H1 (cell line): ENCODE measurements around the gene TCERG1L. TPM values are rescaled to one million over a fixed set of nuclear protein-coding genes. Genes with fewer than 3 reads are reported as not detected.
A peak's percentile ranks its signal among the peaks of the same experiment; 100 is the strongest.

Experiments
- CTCF ChIA-PET: fragments of 300-600 bp; sonication (Branson Sonifier 250); formaldehyde crosslinking; loops from one replicate; lab custom pipeline; 2021; ENCODE audit not compliant: partially characterized antibody; lab: Charles Lee
- POLR2A ChIA-PET: fragments of 300-600 bp; sonication (Branson Sonifier 250); formaldehyde crosslinking; loops from one replicate; lab custom pipeline; 2021; ENCODE audit warnings: inconsistent platforms; ENCODE audit not compliant: partially characterized antibody; lab: Charles Lee
- DNase-seq, 2 experiments: peaks; one replicate each; pipeline versions ENCODE4 v3.0.0 to v3.0.0-alpha.2; 2010 to 2022; ENCODE audit warnings: low spot score in 2 of 2, low read depth in 1 of 2, mixed read lengths in 1 of 2
- FAIRE-seq: peaks from 2 replicates; lab custom pipeline; 2011; peaks lifted over from hg19 to GRCh38; lab: Jason Lieb, UNC
- H2AFZ ChIP-seq: 2 replicates; pipeline ENCODE4 v1.8.1; 2012; ENCODE audit warnings: low read length, inconsistent platforms
- H2AK5ac ChIP-seq: 2 replicates; pipeline ENCODE4 v1.6.1; 2013; ENCODE audit warnings: low read depth, low read length
- H2BK120ac ChIP-seq: replicated peaks from 2 replicates; pipeline ENCODE3; 2013; ENCODE audit warnings: low read depth, low read length, inconsistent platforms
- H2BK12ac ChIP-seq: 2 replicates; pipeline ENCODE4 v1.6.1; 2013; ENCODE audit warnings: low read depth, low read length
- H2BK15ac ChIP-seq: 2 replicates; pipeline ENCODE4 v1.6.1; 2013; ENCODE audit warnings: low read length
- H2BK20ac ChIP-seq: 2 replicates; pipeline ENCODE4 v1.6.1; 2013; ENCODE audit warnings: low read length
- H2BK5ac ChIP-seq: 2 replicates; pipeline ENCODE4 v1.6.1; 2013; ENCODE audit warnings: low read depth, low read length
- H3K14ac ChIP-seq: 2 replicates; pipeline ENCODE4 v1.6.1; 2013; ENCODE audit warnings: inconsistent platforms; ENCODE audit not compliant: insufficient read length
- H3K18ac ChIP-seq: 2 replicates; pipeline ENCODE4 v1.6.1; 2013; ENCODE audit warnings: low read length; ENCODE audit errors: extremely low read depth
- H3K23ac ChIP-seq: 2 replicates; pipeline ENCODE4 v1.6.1; 2013; ENCODE audit warnings: inconsistent platforms; ENCODE audit not compliant: insufficient read length
- H3K23me2 ChIP-seq: 2 replicates; pipeline ENCODE4 v1.6.1; 2013; ENCODE audit warnings: low read depth, low read length
- H3K27ac ChIP-seq: 2 replicates; pipeline ENCODE4 v1.6.1; 2011; ENCODE audit warnings: low read depth, low read length, inconsistent platforms
- H3K27me3 ChIP-seq, 4 experiments: replicated peaks in 1 of 4; 1 replicate in 1 of 4; 2 replicates in 3 of 4; pipeline versions ENCODE4 v1.6.1 to v1.8.1; 2011 to 2013; ENCODE audit warnings: low read length in 3 of 4, mild to moderate bottlenecking in 3 of 4, inconsistent platforms in 2 of 4, mixed read lengths in 2 of 4, moderate library complexity in 1 of 4; ENCODE audit not compliant: control insufficient read depth in 3 of 4, insufficient read depth in 3 of 4; ENCODE audit errors: extremely low read depth in 1 of 4
- H3K36me3 ChIP-seq, 4 experiments: 2 replicates each; pipeline versions ENCODE4 v1.6.1 to v1.8.1; 2011 to 2013; ENCODE audit warnings: mild to moderate bottlenecking in 4 of 4, low read length in 3 of 4, moderate library complexity in 2 of 4, control low read depth in 1 of 4, inconsistent platforms in 1 of 4; ENCODE audit not compliant: insufficient read depth in 4 of 4, control insufficient read depth in 2 of 4
- H3K4ac ChIP-seq: replicated peaks from 2 replicates; pipeline ENCODE3; 2013; ENCODE audit warnings: low read length, low read depth, mixed read lengths, inconsistent platforms; ENCODE audit not compliant: insufficient read length
- H3K4me1 ChIP-seq, 4 experiments: replicated peaks in 1 of 4; 1 replicate in 1 of 4; 2 replicates in 3 of 4; pipeline versions ENCODE4 v1.6.1 to v1.8.1; 2011 to 2013; ENCODE audit warnings: low read length in 3 of 4, inconsistent platforms in 2 of 4, mixed read lengths in 1 of 4; ENCODE audit not compliant: insufficient read depth in 4 of 4, control insufficient read depth in 3 of 4
- H3K4me2 ChIP-seq, 2 experiments: 2 replicates each; pipeline versions ENCODE4 v1.6.1 to v1.8.1; 2011 to 2013; ENCODE audit warnings: low read depth in 2 of 2, low read length in 2 of 2, control low read depth in 1 of 2, inconsistent platforms in 1 of 2, mild to moderate bottlenecking in 1 of 2; ENCODE audit not compliant: insufficient read depth in 1 of 2
- H3K4me3 ChIP-seq, 4 experiments: fragments of 200-600, 300-600 bp in 1 of 4; sonication (generic), shearing (Covaris generic), sonication (Bioruptor Twin) in 1 of 4; 2 replicates each; pipeline versions ENCODE4 v1.5.1 to v1.8.1; 2011 to 2016; ENCODE audit warnings: low read length in 4 of 4, low read depth in 3 of 4, control low read depth in 2 of 4, inconsistent platforms in 2 of 4, mild to moderate bottlenecking in 2 of 4, mixed read lengths in 1 of 4, moderate library complexity in 1 of 4; ENCODE audit not compliant: insufficient read depth in 2 of 4; ENCODE audit errors: extremely low read depth in 1 of 4
- H3K56ac ChIP-seq: replicated peaks from 2 replicates; pipeline ENCODE3; 2013; ENCODE audit warnings: low read depth, mild to moderate bottlenecking, mixed read lengths, low read length, inconsistent platforms; ENCODE audit not compliant: insufficient read length
- H3K79me1 ChIP-seq: 2 replicates; pipeline ENCODE4 v1.6.1; 2013; ENCODE audit warnings: low read depth, low read length, control low read depth
- H3K79me2 ChIP-seq, 2 experiments: 2 replicates each; pipeline versions ENCODE4 v1.6.1 to v1.8.1; 2012 to 2013; ENCODE audit warnings: low read length in 2 of 2, mild to moderate bottlenecking in 2 of 2, inconsistent platforms in 1 of 2; ENCODE audit not compliant: insufficient read depth in 2 of 2, control insufficient read depth in 1 of 2
- H3K9ac ChIP-seq, 4 experiments: replicated peaks in 1 of 4; 1 replicate in 1 of 4; 2 replicates in 3 of 4; pipeline versions ENCODE4 v1.6.1 to v1.8.1; 2011 to 2013; ENCODE audit warnings: low read depth in 3 of 4, low read length in 3 of 4, control low read depth in 2 of 4, mild to moderate bottlenecking in 2 of 4, moderate library complexity in 2 of 4, inconsistent platforms in 1 of 4; ENCODE audit errors: extremely low read depth in 1 of 4
- H3K9me3 ChIP-seq, 2 experiments: 2 replicates each; pipeline versions ENCODE4 v1.6.1 to v1.8.1; 2012 to 2013; ENCODE audit warnings: mild to moderate bottlenecking in 2 of 2, moderate library complexity in 2 of 2, control low read depth in 1 of 2, inconsistent platforms in 1 of 2, low read depth in 1 of 2, low read length in 1 of 2, mixed read lengths in 1 of 2; ENCODE audit not compliant: insufficient read depth in 2 of 2
- H4K20me1 ChIP-seq, 2 experiments: replicated peaks in 1 of 2; 2 replicates each; pipeline versions ENCODE3 to v1.8.1; 2011 to 2013; ENCODE audit warnings: inconsistent platforms in 2 of 2, low read length in 2 of 2, mild to moderate bottlenecking in 1 of 2; ENCODE audit not compliant: insufficient read depth in 2 of 2, control insufficient read depth in 1 of 2
- H4K5ac ChIP-seq: 2 replicates; pipeline ENCODE4 v1.6.1; 2013; ENCODE audit warnings: low read length, low read depth, mixed read lengths, inconsistent platforms; ENCODE audit not compliant: insufficient read length
- H4K8ac ChIP-seq: 2 replicates; pipeline ENCODE4 v1.8.0; 2013; ENCODE audit warnings: mild to moderate bottlenecking, moderate library complexity, low read length, inconsistent platforms; ENCODE audit not compliant: insufficient read depth; ENCODE audit errors: extremely low read depth
- H4K91ac ChIP-seq: replicated peaks from 2 replicates; pipeline ENCODE3; 2013; ENCODE audit warnings: low read length, mixed read lengths, inconsistent platforms; ENCODE audit not compliant: insufficient read length
- CHD1 ChIP-seq: IDR thresholded peaks from 2 replicates; pipeline ENCODE4 v1.6.1; 2012; ENCODE audit warnings: low read depth, low read length, improper control_type of control experiment
- EZH2 ChIP-seq: fragments of 200-600 bp; sonication (generic); IDR thresholded peaks from 2 replicates; pipeline ENCODE4 v1.7.1; 2012; ENCODE audit warnings: low read depth, mild to moderate bottlenecking, moderate library complexity, low read length, inconsistent platforms; ENCODE audit not compliant: severe bottlenecking
- GABPA ChIP-seq: IDR thresholded peaks from 2 replicates; pipeline ENCODE4 v1.6.1; 2011; ENCODE audit warnings: mild to moderate bottlenecking, low read length, moderate library complexity, borderline replicate concordance; ENCODE audit not compliant: insufficient read depth
- GTF2F1 ChIP-seq: IDR thresholded peaks from 2 replicates; pipeline ENCODE4 v1.6.1; 2012; ENCODE audit warnings: low read depth, low read length, improper control_type of control experiment, borderline replicate concordance
- KDM4A ChIP-seq: IDR thresholded peaks from one replicate; pipeline ENCODE4 v1.7.1; 2012; ENCODE audit warnings: low read depth, mild to moderate bottlenecking, moderate library complexity, low read length, inconsistent platforms; ENCODE audit not compliant: severe bottlenecking
- MAFK ChIP-seq: IDR thresholded peaks from 2 replicates; pipeline ENCODE4 v1.6.1; 2012; ENCODE audit warnings: low read depth, mild to moderate bottlenecking, improper control_type of control experiment, low read length
- PHF8 ChIP-seq: fragments of 200-600 bp; sonication (generic); conservative IDR thresholded peaks from 2 replicates; pipeline ENCODE4 v1.7.1; 2012; ENCODE audit warnings: low read depth, mild to moderate bottlenecking, inconsistent platforms, low read length, moderate library complexity
- RAD21 ChIP-seq, 2 experiments: IDR thresholded peaks in 1 of 2; conservative IDR thresholded peaks in 1 of 2; 2 replicates each; pipeline ENCODE4 v1.6.1; 2011; ENCODE audit warnings: low read depth in 2 of 2, low read length in 2 of 2, improper control_type of control experiment in 1 of 2, inconsistent platforms in 1 of 2, mild to moderate bottlenecking in 1 of 2, moderate library complexity in 1 of 2
- RXRA ChIP-seq: IDR thresholded peaks from 2 replicates; pipeline ENCODE4 v1.6.1; 2011; ENCODE audit warnings: low read depth, mild to moderate bottlenecking, low read length, moderate library complexity; ENCODE audit not compliant: insufficient read depth
- SP1 ChIP-seq: IDR thresholded peaks from 2 replicates; pipeline ENCODE4 v1.6.1; 2011; ENCODE audit warnings: low read depth, low read length
- SP2 ChIP-seq: IDR thresholded peaks from 2 replicates; pipeline ENCODE4 v1.6.1; 2012; ENCODE audit warnings: mild to moderate bottlenecking, low read length, inconsistent platforms
- TAF1 ChIP-seq: IDR thresholded peaks from 2 replicates; pipeline ENCODE4 v1.6.1; 2011; ENCODE audit warnings: mild to moderate bottlenecking, low read depth, low read length
- WGBS, 2 experiments: shearing (Covaris generic) in 1 of 2; methylation state at CpG; one replicate each; pipeline versions ENCODE4 v1.1.6 to v1.1.7; 2013 to 2015; ENCODE audit warnings: low lambda C conversion rate in 2 of 2, mixed read lengths in 2 of 2, inconsistent platforms in 1 of 2, low coverage in 1 of 2, missing lambda C conversion rate in 1 of 2; ENCODE audit not compliant: insufficient replicate concordance in 2 of 2, insufficient coverage in 1 of 2, insufficient read length in 1 of 2; ENCODE audit errors: extremely low coverage in 1 of 2, missing lambda C conversion rate in 1 of 2; 5-methylcytosine and 5-hydroxymethylcytosine counted together
- polyA plus RNA-seq, 7 experiments: library from polyadenylated mRNA; depleted of rRNA in 3 of 7; stranded (reverse) in 5 of 7; unstranded in 2 of 7; fragments of >200 nt in 5 of 7; fragments of 200-250 nt in 2 of 7; gene quantifications; 1 replicate in 5 of 7; 2 replicates in 1 of 7; 4 replicates in 1 of 7; pipeline versions ENCODE4 v1.2.1 to v1.2.3, GENCODE V29; 2011 to 2013; ENCODE audit warnings: missing spikeins in 2 of 7, mixed read lengths in 2 of 7
- total RNA-seq: library from RNA; stranded (reverse); fragmentation: NEBNext Ultra II Directional; extraction: Animal tissue kit (Norgen Biotek cat#: 25700); gene quantifications from 2 replicates; pipeline ENCODE4 v1.2.1, GENCODE V29; 2021

The TCERG1L gene
- total and polyA plus RNA-seq, 2 of the 8 experiments (the other 6 are each of a cell fraction or from before 2014, with no cell fraction given) = 3.9 to 6.9 TPM

DNA sequence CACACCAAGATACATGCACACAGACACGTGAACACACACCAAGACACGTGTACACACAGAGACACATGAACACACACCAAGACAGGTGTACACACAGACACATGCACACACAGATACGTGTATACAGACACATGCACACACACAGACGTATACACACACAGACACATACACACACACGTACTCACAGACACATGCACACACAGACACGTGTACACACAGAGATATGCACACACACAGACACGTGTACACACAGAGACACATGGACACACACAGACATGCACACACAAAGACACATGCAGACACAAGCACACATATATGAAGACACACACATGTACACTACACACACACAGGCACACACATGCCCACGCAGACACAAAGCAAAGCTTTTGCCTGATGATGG lies 134.6 kb downstream of the TCERG1L start:
- Histone ChIP-seq H3K4me2 (no peak overlapping the region), H3K9ac (no peak overlapping the region; a peak in 1 of 7 replicates), H2BK15ac (no peak overlapping the region), H3K14ac (no peak overlapping the region), H4K91ac (no peak overlapping the region), H2BK12ac (peak overlapping the region; percentile 53; the same call in 1 of the 2 replicates), H3K18ac (no peak overlapping the region), H2BK120ac (no peak overlapping the region), H3K36me3 (no peaks in the 10 kb centered on the region), H4K8ac (no peak overlapping the region), H3K79me1 (peaks cover 2% of the 10 kb centered on the region; the same call in 1 of the 2 replicates), H3K4ac (no peak overlapping the region), H2AFZ (no peak overlapping the region), H3K27me3 (peaks cover 0 to 3% (median 0%) of the 10 kb centered on the region in 4 experiments; a peak in 1 of 7 replicates), H3K4me1 (peaks cover 0 to 2% (median 0%) of the 10 kb centered on the region in 4 experiments; a peak in 1 of 7 replicates), H4K5ac (no peak overlapping the region), H2AK5ac (peak overlapping the region; percentile 95; the same call in 1 of the 2 replicates), H3K4me3 (no peak overlapping the region), H3K9me3 (peaks cover 0 to 9% of the 10 kb centered on the region in 2 experiments; a peak in 1 of 4 replicates), H3K79me2 (no peaks in the 10 kb centered on the region), H2BK20ac (no peak overlapping the region; the same call in 1 of the 2 replicates), H3K23ac (no peak overlapping the region), H2BK5ac (peak overlapping the region; percentile 47; the same call in 1 of the 2 replicates), H4K20me1 (peaks cover 0 to 7% of the 10 kb centered on the region in 2 experiments), H3K56ac (no peak overlapping the region), H3K27ac (no peak overlapping the region), H3K23me2 (no peaks in the 10 kb centered on the region)
- FAIRE-seq (no peak), DNase-seq (no peak)
- CTCF ChIA-PET = no interaction called here
- POLR2A ChIA-PET = no interaction called here
- 80% methylated on average over 8 of the region's 8 CpGs; no CpG with 5 or more reads in 1 of the 2 experiments for WGBS, 2 experiments
- TF ChIP-seq PHF8 (no peak), TAF1 (no peak), CHD1 (no peak), MAFK (no peak), EZH2 (no peak), RXRA (no peak), SP1 (no peak), GABPA (no peak), KDM4A (no peak), GTF2F1 (no peak), RAD21 (IDR thresholded peaks at IDR 0.05 in 1 of 2, conservative IDR thresholded peaks at IDR 0.05 in 1 of 2; ENCODE audit: low read depth in 2 of 2, low read length in 2 of 2) (no peak), SP2 (no peak)
